Measurements from ENCODE around the gene TBC1D9B. TPM values are rescaled to one million over a fixed set of nuclear protein-coding genes. Genes with fewer than 3 reads are reported as not detected.

The TBC1D9B gene
- polyA plus RNA-seq, 4 donors, result 32.4 to 80.6 (median 54.7) TPM

DNA sequence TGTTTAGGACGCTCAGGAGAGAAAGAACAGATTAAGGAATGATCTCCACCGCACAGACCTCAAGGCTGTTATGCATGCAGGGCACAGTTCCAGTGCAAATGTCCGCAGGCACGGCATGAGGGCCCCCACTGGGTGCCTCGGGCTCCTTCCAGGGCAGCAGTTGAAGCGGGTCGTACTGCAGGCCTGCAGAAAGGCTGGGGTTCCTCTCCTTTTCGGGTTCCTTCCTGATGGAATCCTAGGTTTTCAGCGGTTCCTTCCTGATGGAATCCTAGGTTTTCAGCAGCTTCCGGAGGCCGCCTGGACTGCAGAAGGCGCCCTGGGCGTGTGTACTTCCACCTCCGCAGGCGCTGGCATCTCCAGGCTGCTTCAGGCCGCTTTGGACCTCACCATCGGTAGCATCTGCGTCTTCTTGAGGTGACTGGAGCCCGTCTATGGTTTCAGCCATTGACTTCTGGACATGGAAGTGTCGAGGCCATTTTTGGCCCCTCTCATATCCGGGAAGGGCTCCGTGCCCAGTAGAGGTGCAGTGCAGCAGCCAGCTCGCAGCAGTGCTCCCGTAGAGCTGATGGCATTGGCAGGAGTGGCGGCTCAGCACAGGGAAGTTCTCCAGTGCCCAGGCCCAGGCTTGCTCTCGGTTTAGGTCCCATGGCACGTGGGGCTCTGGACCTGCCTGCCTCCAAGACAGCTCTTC lies 95.4 kb downstream of the TBC1D9B start:
- Histone ChIP-seq H3K9me3 (ENCODE audit: control insufficient read depth in 2 of 2, insufficient read depth in 1 of 2, low read depth in 1 of 2, low read length in 1 of 2) (peaks cover 0 to 7% of the 10 kb centered on the region in 2 donors), H3K27ac (ENCODE audit: low read depth in 1 of 3, low read length in 2 of 3) (no peak overlapping the region), H3K27me3 (ENCODE audit: control insufficient read depth in 3 of 3, insufficient read depth in 3 of 3, low read length in 3 of 3) (no peaks in the 10 kb centered on the region), H3K36me3 (ENCODE audit: control insufficient read depth in 3 of 3, insufficient read depth in 2 of 3, low read depth in 1 of 3, low read length in 3 of 3) (peaks cover 0 to 31% (median 0%) of the 10 kb centered on the region in 3 donors), H3K4me1 (ENCODE audit: control insufficient read depth in 3 of 3, insufficient read depth in 2 of 3, low read depth in 1 of 3, low read length in 2 of 3) (peaks cover 0 to 8% (median 0%) of the 10 kb centered on the region in 3 donors), H3K4me3 (ENCODE audit: low read depth in 1 of 3, low read length in 3 of 3) (no peak overlapping the region)
- WGBS, 3 donors, result 94 to 95% (median 95%) methylated on average over 27 of the region's 27 CpGs
- FAIRE-seq, result no peak
- no peak for DNase-seq

Other genes starting within 250 kb of the TBC1D9B start
- 1 to 10 TPM in 1 of 4 donors, under 1 TPM in 1, not detected in 2; 0.07 to 1.0 TPM for gene CBY3, start 226.9 kb downstream of the TBC1D9B start, polyA plus RNA-seq
- gene CANX, start 208.9 kb downstream of the TBC1D9B start, polyA plus RNA-seq, result 100 to 1,000 TPM in 3 of 4 donors, 10 to 100 TPM in 1; 89.2 to 585 (median 189) TPM
- 10 to 100 TPM in 2 of 4 donors, 1 to 10 TPM in 2; 6.2 to 28.8 (median 10.9) TPM for gene MAML1, start 175.1 kb downstream of the TBC1D9B start, polyA plus RNA-seq
- gene LTC4S, start 113.9 kb downstream of the TBC1D9B start, polyA plus RNA-seq, result 1 to 10 TPM in 3 of 4 donors, not detected in 1; 2.0 to 6.7 (median 5.4) TPM
- 100 to 1,000 TPM; 180 to 661 (median 401) TPM for gene MGAT4B, start 101.0 kb downstream of the TBC1D9B start, polyA plus RNA-seq
- 100 to 1,000 TPM; 135 to 217 (median 172) TPM for gene SQSTM1, start 87.0 kb downstream of the TBC1D9B start, polyA plus RNA-seq
- 10 to 100 TPM; 11.3 to 39.3 (median 20.7) TPM for gene MRNIP, start 49.1 kb downstream of the TBC1D9B start, polyA plus RNA-seq
- gene RNF130, start 163.9 kb upstream of the TBC1D9B start, polyA plus RNA-seq, result 10 to 100 TPM; 15.9 to 40.2 (median 28.4) TPM